GM12878 (cell line): ENCODE data around the gene THSD4. TPM values are rescaled to one million over a fixed set of nuclear protein-coding genes. Genes with fewer than 3 reads are reported as not detected.

Experiments
- ATAC-seq: fragments of 200-7000 bp; cut with Tn5 transposase; 3 replicates; pipeline ENCODE4 v1.9.1; 2020; ENCODE audit warnings: mild to moderate bottlenecking, moderate library complexity
- BruUV-seq: library from RNA; stranded (reverse); fragments of 400-500 nt; replicated peaks from 2 replicates; lab custom pipeline; 2021; lab: Mats Ljungman, UMichigan
- CTCF ChIA-PET: fragments of 300-600 bp; sonication (Branson Sonifier 250); formaldehyde crosslinking; extraction: SDS; loops from one replicate; lab custom pipeline; 2021; ENCODE audit warnings: inconsistent platforms; lab: Yijun Ruan, JAX
- POLR2A ChIA-PET: fragments of 350-600 bp; formaldehyde crosslinking; extraction: SDS; loops from one replicate; lab custom pipeline; 2021; ENCODE audit warnings: inconsistent platforms; lab: Charles Lee
- RAD21 ChIA-PET: fragments of 300-600 bp; sonication (Branson Sonifier 250); formaldehyde crosslinking; loops from one replicate; lab custom pipeline; 2023; ENCODE audit warnings: antibody characterized with exemption; ENCODE audit not compliant: unreplicated experiment; lab: Charles Lee
- SMC1A ChIA-PET: fragments of 300-600 bp; sonication (Branson Sonifier 250); formaldehyde crosslinking; loops from one replicate; lab custom pipeline; 2023; ENCODE audit not compliant: unreplicated experiment, uncharacterized antibody; lab: Charles Lee
- DNase-seq: peaks from one replicate; pipeline ENCODE4 v3.0.0-alpha.2; 2011; ENCODE audit warnings: low read depth, low spot score
- FAIRE-seq: peaks from 3 replicates; lab custom pipeline; 2011; peaks lifted over from hg19 to GRCh38; lab: Jason Lieb, UNC
- H2AFZ ChIP-seq: 2 replicates; pipeline ENCODE4 v1.6.0; 2011; ENCODE audit warnings: low read depth, low read length, control low read depth; ENCODE audit not compliant: control insufficient read depth
- H3K27ac ChIP-seq: 2 replicates; pipeline ENCODE4 v1.5.1; 2011; ENCODE audit warnings: control low read depth; ENCODE audit not compliant: control insufficient read depth, insufficient read depth
- H3K27me3 ChIP-seq, 2 experiments: replicated peaks in 1 of 2; 2 replicates each; pipeline versions ENCODE4 v1.6.0 to v1.6.1; 2011; ENCODE audit warnings: low read length in 1 of 2; ENCODE audit not compliant: control insufficient read depth in 2 of 2, insufficient read depth in 2 of 2
- H3K36me3 ChIP-seq, 2 experiments: 2 replicates each; pipeline ENCODE4 v1.5.1; 2011; ENCODE audit warnings: low read length in 1 of 2; ENCODE audit not compliant: control insufficient read depth in 2 of 2, insufficient read depth in 2 of 2
- H3K4me1 ChIP-seq: 2 replicates; pipeline ENCODE4 v1.6.1; 2011; ENCODE audit warnings: mild to moderate bottlenecking, low read length, moderate library complexity, mixed read lengths; ENCODE audit not compliant: control insufficient read depth, insufficient read depth
- H3K4me2 ChIP-seq: 2 replicates; pipeline ENCODE4 v1.6.0; 2011; ENCODE audit warnings: control low read depth; ENCODE audit not compliant: control insufficient read depth, insufficient read depth
- H3K4me3 ChIP-seq: fragments of 200-600 bp; sonication (generic); 2 replicates; pipeline ENCODE4 v1.5.1; 2016
- H3K79me2 ChIP-seq: 2 replicates; pipeline ENCODE4 v1.6.0; 2011; ENCODE audit warnings: low read length; ENCODE audit not compliant: control insufficient read depth, insufficient read depth
- H3K9ac ChIP-seq: 2 replicates; pipeline ENCODE4 v1.8.0; 2011; ENCODE audit warnings: low read length, control low read depth, mixed read lengths; ENCODE audit not compliant: control insufficient read depth, insufficient read depth
- H3K9me3 ChIP-seq: replicated peaks from 3 replicates; pipeline ENCODE4 v1.5.1; 2011; ENCODE audit warnings: mild to moderate bottlenecking, low read length; ENCODE audit not compliant: control insufficient read depth, insufficient read depth
- H4K20me1 ChIP-seq: 2 replicates; pipeline ENCODE4 v1.6.0; 2011; ENCODE audit not compliant: control insufficient read depth, insufficient read depth
- BMI1 ChIP-seq: fragments of 450-650 bp; IDR thresholded peaks from 2 replicates; pipeline ENCODE4 v1.6.1; 2016; ENCODE audit warnings: mild to moderate bottlenecking, moderate library complexity, borderline replicate concordance
- CBX3 ChIP-seq: fragments of 200-600 bp; sonication (generic); IDR thresholded peaks from 2 replicates; pipeline ENCODE4 v1.6.1; 2016; ENCODE audit warnings: low read depth, borderline replicate concordance
- CHD2 ChIP-seq: IDR thresholded peaks from 2 replicates; pipeline ENCODE4 v1.6.1; 2011; ENCODE audit warnings: low read depth, low read length, improper control_type of control experiment, borderline replicate concordance
- DPF2 ChIP-seq: fragments of 450-650 bp; IDR thresholded peaks from 2 replicates; pipeline ENCODE4 v1.6.1; 2017; ENCODE audit warnings: mild to moderate bottlenecking
- EGR1 ChIP-seq, 2 experiments: IDR thresholded peaks; 1 replicate in 1 of 2; 2 replicates in 1 of 2; pipeline ENCODE4 v1.6.1; 2011 to 2012; ENCODE audit warnings: low read depth in 2 of 2, low read length in 2 of 2, borderline replicate concordance in 1 of 2, mild to moderate bottlenecking in 1 of 2, moderate library complexity in 1 of 2
- EZH2 ChIP-seq: IDR thresholded peaks from 2 replicates; pipeline ENCODE4 v1.6.1; 2012; ENCODE audit warnings: low read depth, mild to moderate bottlenecking, control low read depth, inconsistent platforms, low read length, borderline replicate concordance; ENCODE audit not compliant: control insufficient read depth
- FOXM1 ChIP-seq: IDR thresholded peaks from 2 replicates; pipeline ENCODE4 v1.6.1; 2012; ENCODE audit warnings: low read depth, mild to moderate bottlenecking, inconsistent platforms, low read length, moderate library complexity
- KDM1A ChIP-seq: fragments of 200-600 bp; sonication (generic); IDR thresholded peaks from 2 replicates; pipeline ENCODE4 v1.6.1; 2016; ENCODE audit warnings: borderline replicate concordance
- KLF5 ChIP-seq: fragments of 450-650 bp; IDR thresholded peaks from 2 replicates; pipeline ENCODE4 v1.6.1; 2014; ENCODE audit warnings: mild to moderate bottlenecking; ENCODE audit not compliant: partially characterized antibody
- POLR2AphosphoS5 ChIP-seq: IDR thresholded peaks from 2 replicates; pipeline ENCODE4 v1.6.1; 2011; ENCODE audit warnings: mild to moderate bottlenecking, low read length, inconsistent platforms
- RUNX3 ChIP-seq: IDR thresholded peaks from 2 replicates; pipeline ENCODE4 v1.6.1; 2012; ENCODE audit warnings: low read length, inconsistent platforms
- SMC3 ChIP-seq: IDR thresholded peaks from 2 replicates; pipeline ENCODE4 v1.6.1; 2011; ENCODE audit warnings: low read length, improper control_type of control experiment, borderline replicate concordance
- SP1 ChIP-seq: IDR thresholded peaks from one replicate; pipeline ENCODE4 v1.6.1; 2011; ENCODE audit warnings: low read depth, low read length
- STAT3 ChIP-seq: IDR thresholded peaks from 2 replicates; pipeline ENCODE4 v1.6.1; 2011; ENCODE audit warnings: low read depth, low read length, improper control_type of control experiment
- ZZZ3 ChIP-seq: IDR thresholded peaks from 2 replicates; pipeline ENCODE4 v1.6.1; 2011; ENCODE audit warnings: low read depth; ENCODE audit not compliant: control insufficient read depth, insufficient read length
- WGBS: methylation state at CpG from one replicate; pipeline ENCODE4 v1.1.6; 2016; ENCODE audit warnings: low lambda C conversion rate; ENCODE audit not compliant: insufficient replicate concordance, insufficient coverage; ENCODE audit errors: missing lambda C conversion rate; 5-methylcytosine and 5-hydroxymethylcytosine counted together
- in situ Hi-C: fragments of 300-500 bp; cut with MboI; formaldehyde crosslinking; loops from 9 replicates; pipeline ENCODE4 v1.14.3; 2018; ENCODE audit warnings: mixed read lengths
- intact Hi-C: fragments of 100-400 bp; cut with micrococcal nuclease; formaldehyde crosslinking; loops from one replicate; pipeline ENCODE4 v1.14.2; 2022; ENCODE audit not compliant: unreplicated experiment
- polyA plus RNA-seq, 11 experiments: library from polyadenylated mRNA; depleted of rRNA in 4 of 11; unstranded in 6 of 11; stranded (reverse) in 5 of 11; fragments of >200 nt; fragmentation: Nextera tagmentation in 4 of 11; fragmentation: Illumina TruSeq in 1 of 11; extraction: Ambion mirVana in 4 of 11; extraction: Trizol in 1 of 11; gene quantifications; 1 replicate in 1 of 11; 2 replicates in 10 of 11; pipeline versions ENCODE4 v1.2.1 to v1.2.3, GENCODE V29; 2011 to 2016; ENCODE audit warnings: inconsistent platforms in 2 of 11, missing spikeins in 2 of 11, low read depth in 1 of 11
- total RNA-seq, 4 experiments: library from RNA; depleted of rRNA in 3 of 4; stranded (reverse); fragments of >200 nt in 3 of 4; fragmentation: Illumina TruSeq in 1 of 4; extraction: Trizol in 1 of 4; gene quantifications; 2 replicates each; pipeline versions ENCODE4 v1.2.1 to v1.2.3, GENCODE V29; 2013 to 2021
- TF ChIP-seq, protein P1 (sequence below): fragments of 450-650 bp; IDR thresholded peaks from 2 replicates; pipeline ENCODE4 v1.6.1; 2017; ENCODE audit warnings: mild to moderate bottlenecking, moderate library complexity
- TF ChIP-seq, protein P2 (sequence below): fragments of 450-650 bp; IDR thresholded peaks from 2 replicates; pipeline ENCODE4 v1.6.1; 2017; ENCODE audit warnings: mild to moderate bottlenecking

Gene THSD4
- total and polyA plus RNA-seq, 10 of the 15 experiments (the other 5 are each of a cell fraction or from before 2014, with no cell fraction given): 0.04 to 0.13 (median 0.05) TPM; not detected in 7

DNA sequence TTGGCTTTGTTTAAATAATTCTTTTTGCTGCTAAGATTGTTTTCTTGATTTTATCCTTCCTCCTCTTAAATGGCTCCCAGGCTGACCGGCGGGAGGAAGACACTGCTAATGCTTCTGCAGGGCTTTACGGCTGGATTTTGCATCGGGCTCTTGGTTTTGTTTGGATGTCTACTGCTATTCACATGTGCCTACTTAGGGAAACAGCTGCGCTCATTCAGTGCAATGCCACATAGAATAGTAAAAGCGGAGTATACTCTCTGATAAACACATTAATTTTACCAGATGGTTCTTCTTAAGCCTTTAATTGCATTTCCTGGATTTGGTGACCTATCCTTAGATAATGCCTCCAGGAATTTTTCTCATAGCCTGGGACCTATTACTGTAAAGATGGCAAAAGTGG lies 146.6 kb downstream of the THSD4 start (continued):
- TF ChIP-seq, protein P1, sequence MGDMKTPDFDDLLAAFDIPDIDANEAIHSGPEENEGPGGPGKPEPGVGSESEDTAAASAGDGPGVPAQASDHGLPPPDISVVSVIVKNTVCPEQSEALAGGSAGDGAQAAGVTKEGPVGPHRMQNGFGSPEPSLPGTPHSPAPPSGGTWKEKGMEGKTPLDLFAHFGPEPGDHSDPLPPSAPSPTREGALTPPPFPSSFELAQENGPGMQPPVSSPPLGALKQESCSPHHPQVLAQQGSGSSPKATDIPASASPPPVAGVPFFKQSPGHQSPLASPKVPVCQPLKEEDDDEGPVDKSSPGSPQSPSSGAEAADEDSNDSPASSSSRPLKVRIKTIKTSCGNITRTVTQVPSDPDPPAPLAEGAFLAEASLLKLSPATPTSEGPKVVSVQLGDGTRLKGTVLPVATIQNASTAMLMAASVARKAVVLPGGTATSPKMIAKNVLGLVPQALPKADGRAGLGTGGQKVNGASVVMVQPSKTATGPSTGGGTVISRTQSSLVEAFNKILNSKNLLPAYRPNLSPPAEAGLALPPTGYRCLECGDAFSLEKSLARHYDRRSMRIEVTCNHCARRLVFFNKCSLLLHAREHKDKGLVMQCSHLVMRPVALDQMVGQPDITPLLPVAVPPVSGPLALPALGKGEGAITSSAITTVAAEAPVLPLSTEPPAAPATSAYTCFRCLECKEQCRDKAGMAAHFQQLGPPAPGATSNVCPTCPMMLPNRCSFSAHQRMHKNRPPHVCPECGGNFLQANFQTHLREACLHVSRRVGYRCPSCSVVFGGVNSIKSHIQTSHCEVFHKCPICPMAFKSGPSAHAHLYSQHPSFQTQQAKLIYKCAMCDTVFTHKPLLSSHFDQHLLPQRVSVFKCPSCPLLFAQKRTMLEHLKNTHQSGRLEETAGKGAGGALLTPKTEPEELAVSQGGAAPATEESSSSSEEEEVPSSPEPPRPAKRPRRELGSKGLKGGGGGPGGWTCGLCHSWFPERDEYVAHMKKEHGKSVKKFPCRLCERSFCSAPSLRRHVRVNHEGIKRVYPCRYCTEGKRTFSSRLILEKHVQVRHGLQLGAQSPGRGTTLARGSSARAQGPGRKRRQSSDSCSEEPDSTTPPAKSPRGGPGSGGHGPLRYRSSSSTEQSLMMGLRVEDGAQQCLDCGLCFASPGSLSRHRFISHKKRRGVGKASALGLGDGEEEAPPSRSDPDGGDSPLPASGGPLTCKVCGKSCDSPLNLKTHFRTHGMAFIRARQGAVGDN: no peak
- no peak for TF ChIP-seq EGR1 (IDR thresholded peaks at IDR 0.05; ENCODE audit: borderline replicate concordance in 1 of 2, low read depth in 2 of 2, low read length in 2 of 2)

DNA sequence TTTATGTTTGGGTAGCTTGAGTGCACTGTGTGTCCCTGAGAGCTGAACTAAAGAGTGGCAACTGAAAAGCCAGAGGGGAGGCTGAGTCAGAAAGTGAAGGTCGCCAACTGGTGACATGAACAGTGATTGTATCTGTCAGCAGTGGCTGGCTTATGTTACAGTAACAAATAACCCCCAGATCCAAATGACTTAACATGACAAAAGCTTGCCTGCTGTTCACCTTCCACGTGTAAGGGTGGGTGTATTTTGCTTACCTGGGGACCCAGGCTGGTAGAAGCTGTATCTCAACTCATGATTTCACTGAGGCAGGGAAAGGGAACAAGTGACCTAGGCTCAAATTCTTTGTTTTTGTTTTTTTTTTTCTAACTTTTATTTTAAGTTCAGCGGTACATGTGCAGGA lies 147.3 kb downstream of the THSD4 start:
- ChIA-PET SMC1A (no interaction called here), CTCF (no interaction called here), RAD21 (no interaction called here), POLR2A (no interaction called here)
- FAIRE-seq: no peak
- 33% methylated on average over 3 of the region's 3 CpGs for WGBS
- H2AFZ ChIP-seq: no peak overlapping the region
- no TSS peak for BruUV-seq
- DNase-seq: no peak
- no peaks in the 10 kb centered on the region for H3K9me3 ChIP-seq
- H3K79me2 ChIP-seq: no peaks in the 10 kb centered on the region
- TF ChIP-seq FOXM1 (no peak), KLF5 (no peak), CBX3 (no peak), RUNX3 (no peak), KDM1A (no peak), POLR2AphosphoS5 (no peak), ZZZ3 (no peak), DPF2 (no peak), SMC3 (no peak), STAT3 (no peak), SP1 (no peak), EZH2 (no peak), BMI1 (no peak), CHD2 (no peak)
- TF ChIP-seq, protein P2, sequence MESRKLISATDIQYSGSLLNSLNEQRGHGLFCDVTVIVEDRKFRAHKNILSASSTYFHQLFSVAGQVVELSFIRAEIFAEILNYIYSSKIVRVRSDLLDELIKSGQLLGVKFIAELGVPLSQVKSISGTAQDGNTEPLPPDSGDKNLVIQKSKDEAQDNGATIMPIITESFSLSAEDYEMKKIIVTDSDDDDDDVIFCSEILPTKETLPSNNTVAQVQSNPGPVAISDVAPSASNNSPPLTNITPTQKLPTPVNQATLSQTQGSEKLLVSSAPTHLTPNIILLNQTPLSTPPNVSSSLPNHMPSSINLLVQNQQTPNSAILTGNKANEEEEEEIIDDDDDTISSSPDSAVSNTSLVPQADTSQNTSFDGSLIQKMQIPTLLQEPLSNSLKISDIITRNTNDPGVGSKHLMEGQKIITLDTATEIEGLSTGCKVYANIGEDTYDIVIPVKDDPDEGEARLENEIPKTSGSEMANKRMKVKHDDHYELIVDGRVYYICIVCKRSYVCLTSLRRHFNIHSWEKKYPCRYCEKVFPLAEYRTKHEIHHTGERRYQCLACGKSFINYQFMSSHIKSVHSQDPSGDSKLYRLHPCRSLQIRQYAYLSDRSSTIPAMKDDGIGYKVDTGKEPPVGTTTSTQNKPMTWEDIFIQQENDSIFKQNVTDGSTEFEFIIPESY: no peak
- H4K20me1 ChIP-seq: no peaks in the 10 kb centered on the region
- intact Hi-C loops (no loop called here), in situ Hi-C loops (no loop called here)
- H3K36me3 ChIP-seq: no peaks in the 10 kb centered on the region
- no peak overlapping the region for H3K4me3 ChIP-seq
- no peak overlapping the region for H3K9ac ChIP-seq
- H3K27ac ChIP-seq: no peak overlapping the region
- no peak overlapping the region for H3K4me2 ChIP-seq
- H3K27me3 ChIP-seq: no peaks in the 10 kb centered on the region
- ATAC-seq: no peak
- H3K4me1 ChIP-seq: no peaks in the 10 kb centered on the region
